HG02870 (cell line): Measurements from ENCODE around the gene MICU1.
A peak's percentile ranks its signal among the peaks of the same experiment; 100 is the strongest.
"Not testable (repeated sequence)": the region's sequence is repeated elsewhere in the genome, so short reads cannot be mapped to it uniquely, and the experiment has no call there.

Source experiments
- ATAC-seq: cut with Tn5 transposase; IDR thresholded peaks from one replicate; pipeline ENCODE4 v1.9.1; 2021; ENCODE audit warnings: mild to moderate bottlenecking, moderate library complexity; ENCODE audit not compliant: unreplicated experiment

Gene MICU1

GRCh38 chr10:72333112-72334015, 292.5 kb downstream of the MICU1 start:
- ATAC-seq: no peak

DNA sequence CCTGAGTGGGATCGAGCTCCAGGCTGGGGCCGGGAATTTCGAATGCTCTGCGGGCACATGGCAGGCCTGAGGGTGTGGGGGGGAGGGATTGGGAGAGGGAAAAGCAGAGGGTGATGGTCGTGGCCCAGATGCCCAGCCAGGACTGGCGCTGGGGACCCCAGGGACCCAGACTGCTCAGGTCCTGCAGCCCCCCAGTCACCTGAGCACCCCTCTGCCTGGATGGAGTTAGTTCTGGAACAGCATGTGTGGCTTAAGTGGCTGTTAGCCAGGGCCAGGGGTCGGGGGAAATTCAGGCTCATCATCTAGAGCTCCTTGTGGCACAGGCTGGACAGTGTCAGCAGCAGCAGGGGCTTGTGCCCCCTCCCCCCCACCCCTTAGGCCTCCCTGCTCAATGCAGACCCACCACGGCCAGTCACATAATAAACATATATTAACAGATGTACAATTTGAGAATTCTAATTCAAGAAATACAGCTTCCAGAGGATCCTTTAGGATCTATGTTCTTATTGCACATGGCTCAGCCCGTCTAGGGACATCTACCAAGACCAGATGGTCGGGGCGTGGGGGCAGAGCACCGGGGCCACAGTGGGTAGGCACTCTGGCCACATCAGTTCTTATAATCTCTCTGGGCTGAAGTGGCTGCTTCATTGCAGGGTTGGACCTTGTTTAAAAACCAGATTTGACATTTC, 293.3 kb downstream of the MICU1 start:
- no peak for ATAC-seq

DNA sequence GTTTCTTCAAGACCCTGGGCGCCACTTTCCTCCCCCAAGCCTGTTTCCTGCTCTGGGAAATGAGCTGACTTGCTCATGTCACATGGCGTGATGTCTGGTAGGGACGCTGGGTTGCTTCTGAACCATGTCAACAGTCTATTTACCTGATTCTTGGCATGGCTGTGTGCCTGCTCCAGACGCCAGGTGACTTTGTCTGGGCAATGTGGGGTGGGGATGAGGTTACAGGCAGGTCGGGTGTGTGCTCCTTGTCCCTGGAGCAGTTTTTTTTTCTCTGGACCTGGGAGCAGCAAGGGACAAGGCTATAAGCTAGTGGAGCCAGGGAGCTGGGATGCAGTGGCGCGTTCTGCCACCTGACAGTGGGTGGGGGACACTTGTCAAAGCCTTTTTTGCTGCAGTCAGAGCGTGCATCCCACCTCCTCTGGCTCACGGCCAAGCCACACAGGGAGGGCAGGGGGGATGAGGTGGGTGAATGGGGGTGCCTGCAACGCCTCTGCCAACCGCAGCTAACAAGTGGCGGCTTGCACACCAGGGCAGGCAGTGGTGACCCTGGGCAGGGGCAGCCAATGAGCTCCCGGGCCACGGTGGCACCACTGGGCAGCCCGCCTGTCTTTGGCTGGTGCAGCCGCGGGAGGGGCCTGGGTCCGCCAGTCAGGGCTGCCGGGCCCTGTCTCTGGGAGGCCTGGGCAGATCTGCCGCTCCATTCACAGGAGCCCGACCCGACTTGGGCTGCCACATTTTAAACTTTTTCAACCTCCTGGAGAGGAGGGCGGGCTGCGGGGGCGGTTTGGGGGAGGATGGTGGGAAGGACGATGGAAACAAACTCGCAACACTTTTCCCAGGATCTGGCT, 294.1 kb downstream of the MICU1 start:
- ATAC-seq: no peak

GRCh38 chr10:72330069-72330426, 295.8 kb downstream of the MICU1 start:
- no peak for ATAC-seq

DNA sequence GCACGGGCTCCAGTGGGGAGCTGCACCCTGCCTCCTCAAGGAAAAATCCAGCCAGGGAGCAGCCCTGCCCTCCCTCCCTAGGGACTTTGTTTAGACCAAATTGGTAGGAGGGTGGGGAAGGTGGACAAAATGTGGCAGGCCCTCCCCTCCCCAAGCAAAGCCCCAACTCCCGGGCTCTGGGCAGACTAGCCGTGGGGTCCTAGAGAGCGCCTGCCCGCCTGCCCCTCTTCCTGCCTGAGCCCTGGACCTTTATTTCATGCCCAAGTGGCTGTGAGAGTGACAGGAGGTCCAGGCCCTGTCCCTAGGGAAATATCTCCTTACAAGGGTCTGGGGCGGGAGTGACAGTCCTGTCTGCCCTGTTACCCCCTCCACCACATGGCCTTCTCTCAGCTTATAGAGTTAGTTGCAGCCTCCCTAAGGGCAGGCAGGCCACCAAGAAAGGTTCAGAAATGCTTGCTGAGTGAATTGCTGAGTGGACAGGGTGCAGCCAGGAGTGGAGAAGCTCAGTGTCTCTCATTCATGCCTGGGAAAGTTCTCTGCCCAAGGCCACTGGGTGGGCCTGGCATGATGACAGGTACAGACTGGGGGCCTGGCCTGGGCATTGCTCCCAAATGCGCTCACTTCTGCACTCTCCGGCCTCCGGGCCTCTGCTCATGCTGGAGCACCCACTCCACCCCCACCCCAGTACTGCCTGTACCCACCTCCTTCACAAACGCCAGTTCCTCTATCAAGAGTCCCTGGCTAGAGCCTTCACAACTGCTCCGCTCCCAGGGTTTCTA, 296.4 kb downstream of the MICU1 start:
- ATAC-seq: no peak

- ATAC-seq: no peak
Measured at GRCh38 chr10:72328829-72329204, 297.1 kb downstream of the MICU1 start.

- ATAC-seq: no peak
Measured at GRCh38 chr10:72328045-72328828, 297.6 kb downstream of the MICU1 start.

DNA sequence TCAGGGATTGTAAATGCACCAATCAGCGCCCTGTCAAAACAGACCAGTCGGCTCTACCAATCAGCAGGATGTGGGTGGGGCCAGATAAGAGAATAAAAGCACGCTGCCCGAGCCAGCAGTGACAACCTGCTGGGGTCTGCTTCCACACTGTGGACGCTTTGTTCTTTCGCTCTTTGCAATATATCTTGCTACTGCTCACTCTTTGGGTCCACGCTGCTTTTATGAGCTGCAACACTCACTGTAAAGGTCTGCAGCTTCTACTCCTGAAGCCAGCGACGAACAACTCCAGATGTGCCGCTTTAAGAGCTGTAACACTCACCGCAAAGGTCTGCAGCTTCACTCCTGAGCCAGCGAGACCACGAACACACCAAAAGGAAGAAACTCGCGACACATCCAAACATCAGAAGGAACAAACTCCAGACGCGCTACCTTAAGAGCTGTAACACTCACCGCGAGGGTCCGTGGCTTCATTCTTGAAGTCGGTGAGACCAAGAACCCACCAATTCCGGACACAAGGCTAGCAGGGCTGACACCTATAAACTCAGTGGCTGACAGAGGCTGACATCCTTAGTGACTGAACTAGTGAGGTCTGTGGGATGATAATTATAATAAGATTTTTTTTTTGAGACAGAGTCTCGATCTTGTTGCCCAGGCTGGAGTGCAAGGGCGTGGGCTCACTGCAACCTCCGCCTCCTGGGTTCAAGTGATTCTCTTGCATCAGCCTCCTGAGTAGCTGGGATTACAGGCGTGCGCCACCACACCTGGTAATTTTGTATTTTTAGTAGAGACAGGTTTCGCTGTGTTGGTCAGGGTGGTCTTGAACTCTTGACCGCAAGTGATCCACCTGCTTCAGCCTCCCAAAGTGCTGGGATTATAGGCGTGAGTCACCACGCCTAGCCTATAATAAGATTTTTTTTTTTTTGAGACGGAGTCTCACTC, 298.9 kb downstream of the MICU1 start:
- ATAC-seq: not testable (repeated sequence)

DNA sequence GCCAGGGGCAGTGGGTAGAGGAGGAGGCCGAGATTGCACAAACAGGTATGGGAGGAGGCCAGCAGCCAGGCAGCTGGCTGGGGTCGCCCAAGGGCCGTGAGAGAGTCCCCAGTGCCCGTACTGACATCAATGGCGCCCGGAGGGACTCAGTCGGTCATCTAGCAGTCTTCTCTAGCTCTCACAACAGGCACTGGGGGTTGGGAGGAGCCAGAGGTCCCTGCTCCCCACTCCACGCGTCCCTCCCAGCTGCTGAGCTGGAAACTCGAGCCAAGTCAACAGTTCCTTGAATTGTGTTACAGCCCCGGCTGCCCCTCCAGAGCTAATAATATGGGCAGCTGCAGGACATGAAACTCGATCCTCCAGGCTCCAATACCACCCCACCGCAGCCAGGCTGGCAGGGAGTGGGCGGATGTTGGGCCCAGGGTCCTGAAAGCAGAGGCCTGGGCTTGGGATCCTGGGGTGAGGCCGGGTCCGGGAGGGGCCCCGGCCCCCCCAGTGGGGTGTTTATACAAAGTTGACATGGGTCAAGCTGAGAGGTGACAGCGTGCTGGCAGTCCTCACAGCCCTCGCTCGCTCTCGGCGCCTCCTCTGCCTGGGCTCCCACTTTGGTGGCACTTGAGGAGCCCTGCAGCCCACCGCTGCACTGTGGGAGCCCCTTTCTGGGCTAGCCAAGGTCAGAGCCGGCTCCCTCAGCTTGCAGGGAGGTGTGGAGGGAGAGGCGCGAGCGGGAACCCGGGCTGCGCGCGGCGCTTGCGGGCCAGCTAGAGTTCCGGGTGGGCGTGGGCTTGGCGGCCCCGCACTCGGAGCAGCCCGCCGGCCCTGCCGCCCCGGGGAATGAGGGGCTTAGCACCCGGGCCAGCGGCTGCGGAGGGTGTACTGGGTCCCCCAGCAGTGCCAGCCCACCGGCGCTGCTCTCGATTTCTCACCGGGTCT, 300.4 kb downstream of the MICU1 start:
- not testable (repeated sequence) for ATAC-seq

DNA sequence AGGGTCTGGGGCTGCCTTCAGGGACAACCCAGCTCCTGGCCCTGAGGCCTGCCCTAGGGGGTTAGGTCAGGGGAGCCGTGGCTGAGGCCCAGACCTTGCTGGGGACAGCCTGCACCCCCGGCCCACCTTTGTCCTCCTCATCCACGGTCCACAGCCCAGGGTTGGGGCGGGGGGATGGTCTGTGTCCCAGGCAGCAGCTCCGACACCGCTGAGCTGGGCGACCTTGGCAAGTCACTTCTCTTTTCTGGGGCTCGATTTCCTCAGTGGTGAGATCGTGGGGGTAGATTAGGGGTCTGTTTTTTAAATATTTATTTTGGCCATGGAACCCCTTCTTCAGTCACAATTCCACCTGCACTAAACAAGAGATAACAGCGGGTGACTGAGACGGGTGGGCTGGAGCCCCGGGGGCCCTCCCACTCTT, 302.1 kb downstream of the MICU1 start:
- ATAC-seq: no peak

DNA sequence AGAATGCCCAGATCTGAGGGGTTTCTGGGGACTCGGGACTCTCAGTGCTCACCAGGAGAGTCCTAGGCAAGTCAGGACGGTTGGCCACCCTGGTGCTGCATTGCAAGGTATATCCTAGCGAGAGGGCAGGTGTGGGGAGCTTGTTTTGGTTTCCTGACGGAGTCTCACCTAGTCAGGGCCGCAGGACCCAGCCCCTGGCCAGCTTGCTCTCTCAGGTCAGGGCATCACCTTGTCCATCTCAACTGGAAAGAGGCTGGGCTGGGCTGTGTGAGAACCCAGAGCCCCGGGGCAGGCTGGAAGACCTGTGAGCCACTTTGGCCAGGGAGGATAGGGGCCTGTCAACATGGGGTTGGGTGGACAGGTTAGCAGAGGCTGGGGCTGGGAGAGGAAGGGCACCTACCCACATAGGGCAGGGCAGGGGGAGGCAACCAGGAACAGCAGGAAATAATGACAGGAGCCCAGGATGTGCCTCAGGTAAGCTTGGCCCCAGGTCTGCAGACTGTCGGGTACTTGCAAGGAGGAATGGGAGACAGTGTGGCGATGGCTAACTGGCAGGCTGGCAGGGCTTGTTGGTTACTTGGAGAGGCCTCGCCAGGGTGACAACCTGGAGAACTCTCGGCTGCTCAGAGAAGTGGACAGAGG, 302.6 kb downstream of the MICU1 start:
- ATAC-seq: no peak

- no peak for ATAC-seq
Measured at GRCh38 chr10:72322280-72323058, 303.4 kb downstream of the MICU1 start.

- ATAC-seq: no peak
Measured at GRCh38 chr10:72322030-72322279, 303.9 kb downstream of the MICU1 start.

GRCh38 chr10:72321248-72322029, 304.4 kb downstream of the MICU1 start:
- ATAC-seq: no peak

- ATAC-seq: peak; percentile 75
Measured at GRCh38 chr10:72320676-72321247, 305.1 kb downstream of the MICU1 start.
